ENCODE results near the gene IL1RAPL2.
"Not testable (repeated sequence)": the region's sequence is repeated elsewhere in the genome, so short reads cannot be mapped to it uniquely, and the experiment has no call there.

The IL1RAPL2 gene

GRCh38 chrX:104864296-104864695 is 298.3 kb downstream of the IL1RAPL2 start:
- no peak for DNase-seq

GRCh38 chrX:104877504-104877903 is 311.5 kb downstream of the IL1RAPL2 start:
- no peak for DNase-seq

- DNase-seq = no peak
These were observed 336.1 kb downstream of the IL1RAPL2 start for GRCh38 chrX:104902070-104902469.

GRCh38 chrX:104909694-104910093 is 343.7 kb downstream of the IL1RAPL2 start:
- DNase-seq = not testable (repeated sequence)

- no peak for DNase-seq
These were observed 347.3 kb downstream of the IL1RAPL2 start for GRCh38 chrX:104913348-104913747.

GRCh38 chrX:104914686-104915085 is 348.7 kb downstream of the IL1RAPL2 start:
- not testable (repeated sequence) for DNase-seq

- no peak for DNase-seq
These were observed 352.1 kb downstream of the IL1RAPL2 start for GRCh38 chrX:104918122-104918521.

- no peak for DNase-seq
These were observed 355.7 kb downstream of the IL1RAPL2 start for GRCh38 chrX:104921584-104922205.

GRCh38 chrX:104922206-104922621 is 356.2 kb downstream of the IL1RAPL2 start:
- DNase-seq = peak; percentile 28

- no peak for DNase-seq
These were observed 363.3 kb downstream of the IL1RAPL2 start for GRCh38 chrX:104929324-104929723.

- no peak for DNase-seq
These were observed 369.6 kb downstream of the IL1RAPL2 start for GRCh38 chrX:104935581-104935980.

- no peak for DNase-seq
These were observed 387.3 kb downstream of the IL1RAPL2 start for GRCh38 chrX:104953251-104953650.

GRCh38 chrX:104961926-104962325 is 395.9 kb downstream of the IL1RAPL2 start:
- no peak for DNase-seq

GRCh38 chrX:104968241-104968640 is 402.2 kb downstream of the IL1RAPL2 start:
- DNase-seq = no peak

- DNase-seq = no peak
These were observed 406.7 kb downstream of the IL1RAPL2 start for GRCh38 chrX:104972737-104973136.

GRCh38 chrX:104987063-104987462 is 421.1 kb downstream of the IL1RAPL2 start:
- DNase-seq = no peak

- DNase-seq = no peak
These were observed 422.0 kb downstream of the IL1RAPL2 start for GRCh38 chrX:104988038-104988437.

GRCh38 chrX:104995546-104995945 is 429.5 kb downstream of the IL1RAPL2 start:
- DNase-seq = no peak

- no peak for DNase-seq
These were observed 440.1 kb downstream of the IL1RAPL2 start for GRCh38 chrX:105006103-105006502.

GRCh38 chrX:105006996-105007395 is 441.0 kb downstream of the IL1RAPL2 start:
- no peak for DNase-seq

- DNase-seq = no peak
These were observed 447.7 kb downstream of the IL1RAPL2 start for GRCh38 chrX:105013719-105014118.

GRCh38 chrX:105017641-105018040 is 451.6 kb downstream of the IL1RAPL2 start:
- no peak for DNase-seq

- DNase-seq = no peak
These were observed 452.9 kb downstream of the IL1RAPL2 start for GRCh38 chrX:105018865-105019264.

- DNase-seq = not testable (repeated sequence)
These were observed 463.0 kb downstream of the IL1RAPL2 start for GRCh38 chrX:105028962-105029361.

GRCh38 chrX:105038672-105039328 is 472.8 kb downstream of the IL1RAPL2 start:
- DNase-seq = no peak
